Measurements from ENCODE around the gene COBL. TPM values are rescaled to one million over a fixed set of nuclear protein-coding genes. Genes with fewer than 3 reads are reported as not detected.

COBL gene
- total RNA-seq, 4 donors from 2014 or later, result 14.3 to 19.3 (median 15.9) TPM

DNA sequence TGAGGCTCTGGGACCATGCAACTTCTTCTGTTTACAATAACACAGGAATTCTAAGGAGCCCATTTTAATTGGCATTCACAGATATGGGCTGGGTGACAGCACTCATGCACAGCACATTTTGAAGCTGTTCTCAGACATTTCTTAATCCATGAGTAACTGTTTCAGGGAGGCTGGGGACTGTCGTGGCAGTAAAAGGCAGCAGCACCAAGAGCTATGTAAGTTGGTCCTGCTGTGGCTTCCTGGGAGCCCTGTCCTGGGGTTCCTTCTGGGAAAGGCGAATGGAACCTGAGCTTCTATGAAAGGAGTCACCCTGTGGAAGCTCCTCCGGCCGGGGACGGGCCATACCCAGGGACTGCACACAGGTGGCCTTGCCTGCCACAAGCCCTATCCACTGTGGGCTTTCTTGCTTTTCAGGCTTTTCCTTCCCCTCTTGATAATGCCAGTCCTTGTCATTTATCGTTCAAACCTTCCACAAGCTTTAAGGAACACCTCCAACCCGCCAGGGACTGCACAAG, 40.5 kb downstream of the COBL start:
- Histone ChIP-seq H3K27ac (no peak overlapping the region), H3K4me3 (replicated peaks in 1 of 3) (no peak overlapping the region), H3K36me3 (no peaks in the 10 kb centered on the region), H3K4me1 (peaks cover 0 to 11% of the 10 kb centered on the region in 2 donors), H3K27me3 (no peaks in the 10 kb centered on the region), H3K9me3 (no peaks in the 10 kb centered on the region)
- DNase-seq, result no peak
- no peak for TF ChIP-seq POLR2A (IDR thresholded peaks at IDR 0.05)
- TF ChIP-seq, protein P1, sequence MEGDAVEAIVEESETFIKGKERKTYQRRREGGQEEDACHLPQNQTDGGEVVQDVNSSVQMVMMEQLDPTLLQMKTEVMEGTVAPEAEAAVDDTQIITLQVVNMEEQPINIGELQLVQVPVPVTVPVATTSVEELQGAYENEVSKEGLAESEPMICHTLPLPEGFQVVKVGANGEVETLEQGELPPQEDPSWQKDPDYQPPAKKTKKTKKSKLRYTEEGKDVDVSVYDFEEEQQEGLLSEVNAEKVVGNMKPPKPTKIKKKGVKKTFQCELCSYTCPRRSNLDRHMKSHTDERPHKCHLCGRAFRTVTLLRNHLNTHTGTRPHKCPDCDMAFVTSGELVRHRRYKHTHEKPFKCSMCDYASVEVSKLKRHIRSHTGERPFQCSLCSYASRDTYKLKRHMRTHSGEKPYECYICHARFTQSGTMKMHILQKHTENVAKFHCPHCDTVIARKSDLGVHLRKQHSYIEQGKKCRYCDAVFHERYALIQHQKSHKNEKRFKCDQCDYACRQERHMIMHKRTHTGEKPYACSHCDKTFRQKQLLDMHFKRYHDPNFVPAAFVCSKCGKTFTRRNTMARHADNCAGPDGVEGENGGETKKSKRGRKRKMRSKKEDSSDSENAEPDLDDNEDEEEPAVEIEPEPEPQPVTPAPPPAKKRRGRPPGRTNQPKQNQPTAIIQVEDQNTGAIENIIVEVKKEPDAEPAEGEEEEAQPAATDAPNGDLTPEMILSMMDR (IDR thresholded peaks at IDR 0.05), result no peak
- intact Hi-C loops (cut with DNase I), result no loop called here
- WGBS, 2 donors, result 79 to 86% methylated on average over 7 of the region's 7 CpGs

DNA sequence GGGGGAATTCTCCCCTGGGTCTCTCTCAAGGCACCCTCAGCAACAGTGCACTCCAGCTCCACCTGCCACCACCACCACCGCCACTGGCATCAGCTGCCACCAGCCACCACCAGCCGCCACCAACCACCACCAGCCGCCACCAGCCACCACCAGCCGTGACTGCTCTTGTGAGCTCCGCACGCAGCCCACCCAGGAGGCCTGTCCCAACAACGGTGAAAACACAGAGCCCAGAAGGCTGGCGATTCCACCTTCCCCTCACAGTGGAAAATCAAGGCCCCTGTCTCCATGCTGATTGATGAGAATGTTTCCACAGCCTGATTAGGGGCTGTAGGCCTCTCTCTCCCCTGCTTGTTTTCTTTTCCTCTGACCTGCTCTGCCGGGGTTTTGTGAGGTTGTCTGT, 41.1 kb downstream of the COBL start:
- Histone ChIP-seq H3K27ac (no peak overlapping the region), H3K27me3 (no peaks in the 10 kb centered on the region), H3K9me3 (no peaks in the 10 kb centered on the region), H3K4me1 (peaks cover 0 to 11% of the 10 kb centered on the region in 2 donors), H3K36me3 (no peaks in the 10 kb centered on the region), H3K4me3 (replicated peaks in 1 of 3) (no peak overlapping the region)
- 51 to 71% methylated on average over 5 to 9 of the region's 9 CpGs for WGBS, 2 donors
- TF ChIP-seq, protein P1 (IDR thresholded peaks at IDR 0.05), result no peak
- TF ChIP-seq POLR2A (IDR thresholded peaks at IDR 0.05), result no peak
- intact Hi-C loops (cut with DNase I), result no loop called here
- no peak for DNase-seq

DNA sequence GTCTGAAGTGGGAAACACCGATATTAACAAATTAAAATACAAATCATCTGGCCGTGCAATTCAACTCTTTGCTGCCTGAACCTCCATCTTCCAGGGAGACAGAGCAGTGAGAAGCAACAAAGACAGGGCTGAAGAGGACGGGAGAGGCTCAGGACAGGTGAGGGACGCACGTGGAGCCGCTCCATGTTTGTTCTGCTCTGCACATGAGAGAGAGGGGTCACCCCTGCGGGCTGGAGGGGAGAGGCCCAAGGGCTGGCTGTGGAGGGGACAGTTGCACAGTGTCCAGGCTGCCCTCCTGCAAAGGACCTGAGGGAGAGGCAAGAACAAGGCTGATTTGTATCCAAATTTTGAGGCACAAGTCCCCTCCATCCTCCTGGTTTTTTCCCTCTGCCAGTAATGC, 41.7 kb downstream of the COBL start:
- no peak overlapping the region for H3K27ac ChIP-seq
- H3K9me3 ChIP-seq, result no peaks in the 10 kb centered on the region
- WGBS, 2 donors, result 70 to 71% methylated on average over 7 of the region's 7 CpGs
- intact Hi-C loops (cut with DNase I), result no loop called here
- TF ChIP-seq, protein P1 (IDR thresholded peaks at IDR 0.05), result no peak
- TF ChIP-seq POLR2A (IDR thresholded peaks at IDR 0.05), result no peak
- DNase-seq, result no peak
- H3K27me3 ChIP-seq, result no peaks in the 10 kb centered on the region
- no peak overlapping the region for H3K4me3 ChIP-seq (replicated peaks in 1 of 3)
- peaks cover 0 to 11% of the 10 kb centered on the region in 2 donors for H3K4me1 ChIP-seq
- H3K36me3 ChIP-seq, result no peaks in the 10 kb centered on the region

DNA sequence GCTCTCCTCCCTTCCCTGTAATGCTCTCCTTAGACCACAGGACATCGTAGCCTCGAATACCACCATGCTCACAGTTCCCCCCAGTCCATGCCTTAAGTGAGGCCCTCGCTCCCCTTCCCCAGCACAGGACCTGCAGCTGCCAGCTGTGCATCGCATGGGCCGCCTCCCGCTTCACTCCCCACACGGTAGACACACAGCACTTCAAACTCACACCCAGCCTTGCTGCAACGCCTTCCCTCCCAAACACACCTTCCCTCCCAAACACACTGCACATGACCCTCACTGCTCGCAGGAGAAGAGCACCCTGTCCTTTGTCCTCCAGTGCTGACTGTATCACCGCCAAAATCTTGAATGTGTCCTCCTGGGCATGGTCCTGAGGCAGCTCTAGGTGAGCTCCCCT, 42.6 kb downstream of the COBL start:
- Histone ChIP-seq H3K4me3 (replicated peaks in 1 of 3) (no peak overlapping the region), H3K27ac (no peak overlapping the region), H3K27me3 (no peaks in the 10 kb centered on the region), H3K4me1 (peaks cover 0 to 11% of the 10 kb centered on the region in 2 donors), H3K36me3 (no peaks in the 10 kb centered on the region), H3K9me3 (no peaks in the 10 kb centered on the region)
- WGBS, 2 donors, result 83 to 90% methylated on average over 10 of the region's 10 CpGs
- intact Hi-C loops (cut with DNase I), result no loop called here
- no peak for TF ChIP-seq POLR2A (IDR thresholded peaks at IDR 0.05)
- TF ChIP-seq, protein P1 (IDR thresholded peaks at IDR 0.05), result no peak
- no peak for DNase-seq

DNA sequence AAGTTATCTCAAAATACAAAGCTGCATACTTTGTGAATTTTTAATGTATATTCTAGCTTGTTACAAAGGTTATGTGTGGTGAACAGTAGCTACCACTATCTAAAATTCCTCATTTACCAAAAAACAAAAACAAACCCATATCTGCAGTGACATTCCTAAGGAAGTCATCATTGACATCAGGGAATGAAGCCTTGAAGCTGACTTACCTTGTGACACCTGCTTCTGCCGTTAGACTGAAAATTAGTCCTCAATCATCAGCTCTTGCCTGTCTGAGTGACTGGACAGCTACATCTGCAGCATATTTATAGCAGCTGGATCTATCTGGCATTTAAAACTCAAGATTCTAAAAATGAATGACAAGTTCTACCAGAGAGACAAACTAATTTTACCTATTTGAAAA, 43.2 kb downstream of the COBL start:
- WGBS, 2 donors, result 85 to 100% methylated on average over 1 of the region's 1 CpG
- peaks cover 0 to 11% of the 10 kb centered on the region in 2 donors for H3K4me1 ChIP-seq
- H3K36me3 ChIP-seq, result no peaks in the 10 kb centered on the region
- no peak for DNase-seq
- intact Hi-C loops (cut with DNase I), result no loop called here
- TF ChIP-seq, protein P1 (IDR thresholded peaks at IDR 0.05), result no peak
- TF ChIP-seq POLR2A (IDR thresholded peaks at IDR 0.05), result no peak
- no peak overlapping the region for H3K4me3 ChIP-seq (replicated peaks in 1 of 3)
- H3K9me3 ChIP-seq, result no peaks in the 10 kb centered on the region
- H3K27me3 ChIP-seq, result no peaks in the 10 kb centered on the region
- H3K27ac ChIP-seq, result no peak overlapping the region
